Measurements from ENCODE around the gene ETNK2. TPM values are rescaled to one million over a fixed set of nuclear protein-coding genes. Genes with fewer than 3 reads are reported as not detected.

ETNK2 gene
- total and polyA plus RNA-seq, 2 of the 13 experiments (the other 11 are each of a cell fraction or from before 2014, with no cell fraction given): 15.5 to 42.8 TPM

GRCh38 chr1:204142032-204142974, 9.5 kb downstream of the ETNK2 start (continued):
- no peak for TF ChIP-seq DRAP1 (CRISPR knock-in tag; IDR thresholded peaks at IDR 0.05)
- TF ChIP-seq NCOA2 (CRISPR knock-in tag; IDR thresholded peaks at IDR 0.05): no peak
- no peak for TF ChIP-seq ZNF275 (CRISPR knock-in tag; IDR thresholded peaks at IDR 0.05; ENCODE audit: borderline replicate concordance)
- TF ChIP-seq ZBTB34 (CRISPR knock-in tag; IDR thresholded peaks at IDR 0.05): 0 out of 2 replicates have a peak, but pooled peaks have one; percentile 30
- TF ChIP-seq LBX2 (CRISPR knock-in tag; IDR thresholded peaks at IDR 0.05; ENCODE audit: borderline replicate concordance): no peak
- no peak for TF ChIP-seq ZMYM3 (CRISPR knock-in tag; IDR thresholded peaks at IDR 0.05)
- no peak for TF ChIP-seq ZNF280B (CRISPR knock-in tag; IDR thresholded peaks at IDR 0.05; ENCODE audit: borderline replicate concordance)
- no peak for TF ChIP-seq ASH2L (IDR thresholded peaks at IDR 0.05; ENCODE audit: insufficient read length, low read depth, low read length)
- peak; percentile 34; the same call in 1 of the 2 replicates for TF ChIP-seq NR2F6 (IDR thresholded peaks at IDR 0.05)
- no peak for TF ChIP-seq NR2F6 (CRISPR knock-in tag; IDR thresholded peaks at IDR 0.05)
- TF ChIP-seq MAX (IDR thresholded peaks at IDR 0.05): peak; percentile 46
- TF ChIP-seq IRF9 (CRISPR knock-in tag; IDR thresholded peaks at IDR 0.05; ENCODE audit: borderline replicate concordance): no peak
- TF ChIP-seq HNRNPL (IDR thresholded peaks at IDR 0.05; ENCODE audit: low read depth, low read length): no peak
- no peak for TF ChIP-seq SAFB2 (CRISPR knock-in tag; IDR thresholded peaks at IDR 0.05; ENCODE audit: borderline replicate concordance, low read depth)
- no peak for TF ChIP-seq CREB1 (IDR thresholded peaks at IDR 0.05)
- TF ChIP-seq CREB1 (CRISPR knock-in tag; IDR thresholded peaks at IDR 0.05): peak; percentile 35; the same call in 1 of the 2 replicates
- no peak for TF ChIP-seq ZBTB25 (CRISPR knock-in tag; IDR thresholded peaks at IDR 0.05)
- TF ChIP-seq KLF12 (CRISPR knock-in tag; IDR thresholded peaks at IDR 0.05; ENCODE audit: borderline replicate concordance): no peak
- TF ChIP-seq TFDP2 (CRISPR knock-in tag; IDR thresholded peaks at IDR 0.05): no peak
